LoVo (cell line): ENCODE data around the gene RTEL1.
"Not testable (repeated sequence)": the region's sequence is repeated elsewhere in the genome, so short reads cannot be mapped to it uniquely, and the experiment has no call there.

Experiments used
- DNase-seq: peaks from one replicate; pipeline ENCODE4 v3.0.0-alpha.2; 2016; ENCODE audit warnings: low spot score

Gene RTEL1

DNA sequence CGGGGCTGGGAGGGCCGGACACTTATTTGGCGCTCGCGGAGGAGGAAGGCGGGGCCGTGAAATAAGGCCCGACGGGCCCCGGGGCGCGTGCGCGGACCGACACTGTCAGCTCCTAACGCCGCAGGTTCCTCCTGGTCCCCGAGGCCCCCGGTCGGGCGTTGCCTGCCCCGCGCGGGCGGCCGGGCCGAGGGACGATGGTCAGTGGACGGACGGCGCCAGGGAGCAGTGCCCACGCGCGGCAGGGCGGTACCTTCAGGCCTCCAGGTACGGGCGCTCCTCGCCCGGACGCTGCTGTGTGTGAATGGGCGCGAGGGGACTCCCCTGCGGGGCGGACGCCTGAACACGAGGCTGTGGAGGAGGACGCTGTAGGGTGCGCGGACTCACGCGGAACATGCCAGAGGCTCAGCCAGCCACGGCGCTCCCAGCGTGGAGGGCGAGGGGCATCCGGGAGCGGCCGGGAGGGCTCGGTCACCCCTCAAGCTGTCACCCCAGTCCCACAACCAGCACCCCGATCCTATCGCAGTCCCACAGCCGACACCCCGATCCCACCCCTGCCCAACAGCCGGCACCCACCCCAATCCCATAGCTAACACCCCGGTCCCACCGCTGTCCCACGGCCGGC lies 30.9 kb upstream of the RTEL1 start:
- DNase-seq: peak; percentile 95

GRCh38 chr20:63627751-63628245 lies 30.3 kb upstream of the RTEL1 start:
- DNase-seq: no peak

DNA sequence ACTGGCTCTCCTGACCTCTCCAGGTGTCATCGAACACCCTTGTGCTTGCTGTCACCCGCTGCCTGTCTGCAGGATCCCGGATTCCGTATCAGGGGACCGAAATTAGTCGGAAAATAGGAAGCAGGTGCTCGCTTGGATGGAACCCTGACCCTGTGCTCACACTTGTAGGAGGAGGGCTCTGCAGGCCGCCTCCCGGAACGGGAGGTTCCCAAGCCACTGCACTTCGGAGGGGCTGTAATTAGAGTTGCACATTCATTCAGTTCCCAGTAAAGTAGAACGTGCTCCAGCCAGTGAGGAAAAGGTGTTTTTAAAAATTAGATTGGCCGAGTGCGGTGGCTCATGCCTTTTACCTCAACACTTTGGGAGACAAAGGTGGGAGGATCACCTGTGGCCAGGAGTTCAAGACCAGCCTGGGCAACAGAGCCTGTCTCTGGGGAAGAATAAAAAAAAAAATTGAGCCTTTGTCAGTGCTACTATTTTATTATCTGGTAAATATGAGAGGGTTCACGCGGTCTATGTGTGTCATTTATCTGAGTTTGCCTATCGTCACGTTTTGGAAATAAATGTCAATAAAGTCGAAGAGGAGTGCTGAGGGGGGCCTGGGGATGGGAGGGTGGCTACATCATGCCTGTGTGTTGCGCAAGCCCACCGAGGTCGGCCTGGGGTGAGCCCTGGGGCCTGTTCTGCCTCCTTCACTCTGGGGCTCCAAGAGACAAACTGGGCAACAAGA lies 29.7 kb upstream of the RTEL1 start:
- DNase-seq: peak; percentile 72

GRCh38 chr20:63630956-63631355 lies 27.2 kb upstream of the RTEL1 start:
- DNase-seq: not testable (repeated sequence)

GRCh38 chr20:63631426-63631825 lies 26.7 kb upstream of the RTEL1 start:
- DNase-seq: not testable (repeated sequence)

DNA sequence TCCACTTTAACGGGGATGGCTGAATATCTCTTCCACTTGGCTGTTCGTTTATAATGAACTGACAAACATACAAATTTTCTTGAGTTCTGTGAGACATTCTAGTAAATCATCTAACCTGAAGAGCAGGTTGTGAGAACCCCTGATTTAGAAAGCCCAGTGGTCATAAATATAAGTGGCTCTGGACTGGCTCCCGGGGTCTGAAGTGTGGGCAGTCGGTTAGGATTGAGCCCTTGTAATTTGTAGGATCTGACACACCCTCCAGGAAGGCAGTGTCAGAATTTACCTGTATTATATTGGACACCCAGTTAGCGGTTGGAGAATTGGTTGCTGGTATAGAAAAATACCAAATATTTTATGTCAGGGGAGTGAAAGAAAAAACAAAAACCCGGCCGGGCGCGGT lies 24.4 kb upstream of the RTEL1 start:
- no peak for DNase-seq

GRCh38 chr20:63635431-63636141 lies 22.5 kb upstream of the RTEL1 start:
- no peak for DNase-seq

- no peak for DNase-seq
These were observed 21.1 kb upstream of the RTEL1 start for GRCh38 chr20:63636752-63637628.

DNA sequence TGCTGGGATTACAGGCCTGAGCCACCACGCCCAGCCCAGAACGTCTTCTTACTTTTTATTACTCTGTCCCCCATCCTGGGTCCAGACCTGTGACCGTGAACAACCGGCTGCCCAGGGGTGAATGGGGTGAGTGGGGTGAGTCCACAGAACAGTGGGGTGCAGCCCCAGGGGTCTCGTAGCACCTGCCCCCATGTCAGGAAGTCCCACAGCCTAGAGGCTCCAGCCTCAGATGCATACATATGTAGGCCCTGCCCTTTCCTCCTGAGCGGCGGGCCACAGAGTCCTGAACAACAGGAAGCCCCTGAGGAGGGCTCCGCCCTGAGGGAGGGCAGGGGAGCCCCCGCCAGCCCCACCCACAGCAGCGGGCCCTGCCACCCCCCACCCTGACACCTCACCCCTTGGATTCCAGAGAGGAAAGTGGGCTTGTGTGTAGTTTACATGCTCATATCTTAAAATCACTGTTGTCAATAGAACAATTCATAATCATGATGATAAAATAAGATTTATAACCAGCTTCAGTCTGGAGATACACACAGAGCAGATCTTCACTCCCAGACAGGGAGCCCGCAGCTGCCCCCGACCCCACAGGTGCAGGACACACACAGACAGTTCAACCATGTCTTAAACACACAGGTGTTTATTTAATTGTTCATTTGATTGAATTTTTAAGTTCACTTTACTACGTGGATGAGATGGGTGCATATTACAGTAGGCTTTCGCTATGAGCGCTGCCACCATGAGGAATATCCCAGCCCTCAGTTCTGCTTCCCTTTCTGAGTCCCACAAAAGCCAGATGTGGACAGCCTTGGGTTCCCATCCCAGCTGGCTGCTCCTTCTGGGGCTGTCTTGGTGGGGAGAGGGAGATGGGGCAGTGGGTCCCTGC lies 18.8 kb upstream of the RTEL1 start:
- no peak for DNase-seq

- DNase-seq: no peak
These were observed 18.0 kb upstream of the RTEL1 start for GRCh38 chr20:63640086-63640485.

DNA sequence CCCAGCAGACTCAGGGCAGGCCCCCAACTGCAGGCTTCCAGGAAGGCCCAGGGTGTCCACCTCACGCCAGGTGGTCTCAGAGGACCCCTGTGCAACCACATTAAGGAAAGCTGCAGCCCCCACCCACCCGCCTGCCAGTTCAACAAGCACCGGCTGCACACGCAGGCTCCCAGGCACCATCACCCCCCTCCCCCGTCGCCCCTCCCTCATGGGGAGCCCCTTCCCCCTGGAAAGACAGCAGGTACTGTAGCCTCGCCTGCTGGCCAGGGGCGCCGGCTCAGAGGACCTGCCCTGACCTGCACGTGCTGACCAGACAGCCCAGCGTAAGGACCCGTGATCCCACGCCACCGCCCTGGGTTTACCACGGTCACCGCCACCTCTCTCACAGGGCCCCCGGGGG lies 17.4 kb upstream of the RTEL1 start:
- not testable (repeated sequence) for DNase-seq

GRCh38 chr20:63641146-63641791 lies 16.8 kb upstream of the RTEL1 start:
- no peak for DNase-seq

GRCh38 chr20:63641792-63642523 lies 16.2 kb upstream of the RTEL1 start:
- DNase-seq: peak; percentile 86

GRCh38 chr20:63642527-63643247 lies 15.4 kb upstream of the RTEL1 start:
- DNase-seq: no peak

- no peak for DNase-seq
These were observed 14.6 kb upstream of the RTEL1 start for GRCh38 chr20:63643499-63643898.

DNA sequence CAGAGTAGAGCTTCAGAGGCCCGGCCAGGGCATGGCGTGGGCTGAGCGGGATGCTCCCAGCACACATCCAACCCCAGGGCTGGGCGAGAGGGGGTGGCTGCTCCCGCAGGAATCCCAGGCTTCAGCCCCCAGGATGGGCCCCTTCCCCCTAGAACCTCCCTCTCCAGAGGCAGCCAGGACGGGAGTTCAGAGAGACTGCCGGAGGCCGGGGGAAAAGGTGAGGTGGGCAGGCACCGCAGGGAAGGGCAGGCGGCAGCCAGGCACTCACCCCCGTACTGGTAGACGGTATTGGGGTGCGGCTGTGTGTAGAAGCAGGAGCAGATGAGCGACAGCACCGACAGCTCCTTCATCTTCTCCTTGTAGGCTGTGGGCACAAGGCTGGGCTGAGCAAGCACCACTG lies 14.2 kb upstream of the RTEL1 start:
- no peak for DNase-seq

DNA sequence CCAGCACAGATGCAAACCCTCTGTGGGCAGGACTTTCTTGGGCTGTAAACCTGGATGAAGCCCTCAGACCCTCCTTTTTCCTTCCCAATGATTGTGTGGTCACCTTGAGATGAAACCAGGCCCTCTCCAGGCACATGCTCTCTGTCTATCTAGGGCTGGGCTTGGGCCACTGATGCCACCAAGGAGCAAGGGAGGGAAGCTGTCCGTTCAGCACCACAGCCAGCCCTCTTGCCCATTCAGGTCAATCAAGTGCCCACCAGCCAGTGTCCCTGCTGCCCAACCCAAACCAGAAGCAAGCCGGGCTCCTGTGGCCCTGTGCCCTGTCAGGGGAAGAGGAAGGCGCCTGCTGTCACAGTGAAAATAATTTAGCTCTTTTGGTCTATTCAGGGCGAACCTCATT lies 12.9 kb upstream of the RTEL1 start:
- DNase-seq: no peak

DNA sequence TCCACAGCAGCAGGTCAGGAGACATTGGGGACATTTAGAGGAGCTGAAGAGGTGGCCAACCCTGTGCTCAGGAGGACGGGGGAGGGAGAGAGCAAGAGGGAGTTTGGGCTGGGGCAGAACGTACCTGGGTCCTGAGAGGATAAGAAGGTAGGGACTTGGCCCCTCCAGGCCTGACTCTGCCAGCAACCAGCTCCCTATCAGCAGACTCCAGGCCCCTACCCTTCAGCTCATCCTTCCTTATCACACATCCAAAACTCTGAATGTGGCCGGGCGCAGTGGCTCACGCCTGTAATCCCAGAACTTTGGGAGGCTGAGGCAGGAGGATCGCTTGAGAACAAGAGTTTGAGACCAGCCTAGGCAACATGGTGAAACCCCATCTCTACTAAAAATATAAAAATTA lies 9.9 kb upstream of the RTEL1 start:
- no peak for DNase-seq
